ENCODE results near the gene XPNPEP2.

- TF ChIP-seq CTCF (IDR thresholded peaks at IDR 0.05) (no peak), POLR2A (IDR thresholded peaks at IDR 0.05) (no peak)
These were observed 44.5 kb downstream of the XPNPEP2 start for GRCh38 chrX:129783291-129783713.
